ENCODE data around the gene UCN2.

Gene UCN2

GRCh38 chr3:48595526-48596121 lies 32.0 kb upstream of the UCN2 start:
- H3K4me3 ChIP-seq (ENCODE audit: low read depth, low read length) = peak overlapping the region; percentile 63
- peak; percentile 91 for DNase-seq (ENCODE audit: low read depth)
- TF ChIP-seq, protein P1, sequence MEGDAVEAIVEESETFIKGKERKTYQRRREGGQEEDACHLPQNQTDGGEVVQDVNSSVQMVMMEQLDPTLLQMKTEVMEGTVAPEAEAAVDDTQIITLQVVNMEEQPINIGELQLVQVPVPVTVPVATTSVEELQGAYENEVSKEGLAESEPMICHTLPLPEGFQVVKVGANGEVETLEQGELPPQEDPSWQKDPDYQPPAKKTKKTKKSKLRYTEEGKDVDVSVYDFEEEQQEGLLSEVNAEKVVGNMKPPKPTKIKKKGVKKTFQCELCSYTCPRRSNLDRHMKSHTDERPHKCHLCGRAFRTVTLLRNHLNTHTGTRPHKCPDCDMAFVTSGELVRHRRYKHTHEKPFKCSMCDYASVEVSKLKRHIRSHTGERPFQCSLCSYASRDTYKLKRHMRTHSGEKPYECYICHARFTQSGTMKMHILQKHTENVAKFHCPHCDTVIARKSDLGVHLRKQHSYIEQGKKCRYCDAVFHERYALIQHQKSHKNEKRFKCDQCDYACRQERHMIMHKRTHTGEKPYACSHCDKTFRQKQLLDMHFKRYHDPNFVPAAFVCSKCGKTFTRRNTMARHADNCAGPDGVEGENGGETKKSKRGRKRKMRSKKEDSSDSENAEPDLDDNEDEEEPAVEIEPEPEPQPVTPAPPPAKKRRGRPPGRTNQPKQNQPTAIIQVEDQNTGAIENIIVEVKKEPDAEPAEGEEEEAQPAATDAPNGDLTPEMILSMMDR (conservative IDR thresholded peaks at IDR 0.05; ENCODE audit: low read depth, low read length) = no peak

DNA sequence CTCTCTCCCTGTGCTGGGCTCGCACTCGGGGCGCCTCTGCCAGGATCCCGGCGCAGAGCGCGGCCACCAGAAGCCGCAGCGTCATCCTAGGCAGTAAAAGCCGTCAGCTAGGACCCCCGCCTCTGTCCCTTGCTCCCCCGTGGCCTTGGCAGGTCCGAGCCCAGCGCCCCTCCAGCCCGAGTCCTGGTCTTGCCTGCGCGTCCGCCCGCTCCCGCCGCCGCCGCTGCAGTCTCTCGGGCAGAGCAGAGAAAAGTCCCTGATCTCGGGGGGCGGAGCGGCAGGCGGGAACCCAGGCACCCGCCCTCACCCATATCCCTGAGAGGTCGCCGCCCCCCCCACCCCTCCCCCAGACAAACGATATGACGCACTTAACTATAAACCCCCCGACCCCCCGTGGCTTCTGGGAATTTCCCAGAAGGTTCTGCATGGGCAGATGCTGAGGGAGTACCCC lies 31.5 kb upstream of the UCN2 start, which contains the start of gene COL7A1:
TSS of gene COL7A1 (minus strand) at position 255 of the 451 bp plus-strand sequence. CDS start at position 85, 170 bp downstream.
- peak within 1 kb of the TSS; percentile 63 for H3K4me3 ChIP-seq (ENCODE audit: low read depth, low read length)
- TF ChIP-seq, protein P1 (conservative IDR thresholded peaks at IDR 0.05; ENCODE audit: low read depth, low read length) = no peak
- DNase-seq (ENCODE audit: low read depth) = no peak

GRCh38 chr3:48594417-48595049 lies 31.0 kb upstream of the UCN2 start:
- DNase-seq (ENCODE audit: low read depth) = peak; percentile 26
- H3K4me3 ChIP-seq (ENCODE audit: low read depth, low read length) = peak overlapping the region; percentile 63
- TF ChIP-seq, protein P1 (conservative IDR thresholded peaks at IDR 0.05; ENCODE audit: low read depth, low read length) = no peak

GRCh38 chr3:48593337-48593736 lies 29.8 kb upstream of the UCN2 start:
- TF ChIP-seq, protein P1 (conservative IDR thresholded peaks at IDR 0.05; ENCODE audit: low read depth, low read length) = no peak
- no peak for DNase-seq (ENCODE audit: low read depth)
- H3K4me3 ChIP-seq (ENCODE audit: low read depth, low read length) = peak overlapping the region; percentile 63

DNA sequence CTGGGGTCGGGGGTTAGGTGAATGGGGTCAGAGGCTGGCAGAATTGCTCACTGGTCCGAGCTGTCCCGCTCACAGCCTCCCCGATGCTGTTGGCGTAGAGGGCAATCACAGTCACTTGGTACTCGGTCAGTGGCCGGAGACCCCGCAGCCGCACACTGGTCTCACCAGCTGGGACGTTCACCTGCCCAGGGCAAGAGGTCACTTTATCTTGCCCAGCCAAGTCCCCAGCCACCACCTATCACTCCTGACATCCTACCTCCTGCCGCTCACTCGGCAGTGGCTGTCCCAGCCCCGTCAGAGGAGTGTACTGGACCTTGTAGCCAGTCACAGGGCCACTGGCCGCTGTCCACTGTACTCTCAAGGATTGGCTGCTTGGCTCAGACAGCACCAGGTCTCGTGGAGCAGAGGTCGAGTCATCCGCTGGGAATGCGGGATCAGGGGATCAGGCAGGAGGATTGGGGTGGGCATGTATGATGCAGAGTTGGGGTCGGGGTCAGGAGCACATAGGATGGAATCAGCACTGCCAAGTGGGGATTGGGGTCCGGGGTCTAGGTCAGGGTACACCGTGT lies 29.0 kb upstream of the UCN2 start:
- no peak overlapping the region for H3K4me3 ChIP-seq (ENCODE audit: low read depth, low read length)
- DNase-seq (ENCODE audit: low read depth) = no peak
- TF ChIP-seq, protein P1 (conservative IDR thresholded peaks at IDR 0.05; ENCODE audit: low read depth, low read length) = no peak

DNA sequence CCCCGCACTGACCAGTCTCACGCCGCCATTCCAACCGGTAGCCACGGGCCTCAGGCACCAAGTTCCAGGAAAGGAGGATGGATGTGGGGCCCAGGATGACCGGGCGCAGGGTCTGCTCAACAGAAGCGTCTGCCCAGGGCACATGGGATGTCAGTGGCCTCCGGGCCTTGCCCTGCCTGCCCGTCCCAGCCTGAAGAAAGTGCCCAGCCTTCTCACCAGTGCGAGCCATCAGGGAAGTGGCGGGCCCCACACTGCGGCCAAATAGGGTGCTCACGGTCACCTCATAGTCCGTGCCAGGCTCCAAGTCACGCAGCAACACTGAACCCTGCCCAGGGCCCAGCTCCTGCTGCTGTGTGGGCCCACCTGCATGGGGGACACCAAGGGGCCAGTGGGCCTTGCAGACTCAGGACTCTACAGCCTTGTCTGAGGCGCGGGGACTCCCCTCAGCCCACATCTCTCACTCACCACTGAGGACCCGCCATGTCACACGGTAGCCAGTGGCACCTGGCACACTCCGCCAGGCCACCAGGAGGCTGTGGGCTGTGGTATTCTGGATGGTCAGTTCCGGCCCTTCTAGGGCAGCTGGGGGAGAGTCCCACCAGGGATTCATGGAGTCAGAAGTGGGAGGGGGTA lies 28.4 kb upstream of the UCN2 start:
- DNase-seq (ENCODE audit: low read depth) = no peak
- TF ChIP-seq, protein P1 (conservative IDR thresholded peaks at IDR 0.05; ENCODE audit: low read depth, low read length) = no peak
- H3K4me3 ChIP-seq (ENCODE audit: low read depth, low read length) = no peak overlapping the region
